ENCODE results near the gene ANO6. TPM values are rescaled to one million over a fixed set of nuclear protein-coding genes. Genes with fewer than 3 reads are reported as not detected.

ANO6 gene
- total RNA-seq, 1 donor from 2014 or later, result 69.9 TPM

- TF ChIP-seq, protein P1, sequence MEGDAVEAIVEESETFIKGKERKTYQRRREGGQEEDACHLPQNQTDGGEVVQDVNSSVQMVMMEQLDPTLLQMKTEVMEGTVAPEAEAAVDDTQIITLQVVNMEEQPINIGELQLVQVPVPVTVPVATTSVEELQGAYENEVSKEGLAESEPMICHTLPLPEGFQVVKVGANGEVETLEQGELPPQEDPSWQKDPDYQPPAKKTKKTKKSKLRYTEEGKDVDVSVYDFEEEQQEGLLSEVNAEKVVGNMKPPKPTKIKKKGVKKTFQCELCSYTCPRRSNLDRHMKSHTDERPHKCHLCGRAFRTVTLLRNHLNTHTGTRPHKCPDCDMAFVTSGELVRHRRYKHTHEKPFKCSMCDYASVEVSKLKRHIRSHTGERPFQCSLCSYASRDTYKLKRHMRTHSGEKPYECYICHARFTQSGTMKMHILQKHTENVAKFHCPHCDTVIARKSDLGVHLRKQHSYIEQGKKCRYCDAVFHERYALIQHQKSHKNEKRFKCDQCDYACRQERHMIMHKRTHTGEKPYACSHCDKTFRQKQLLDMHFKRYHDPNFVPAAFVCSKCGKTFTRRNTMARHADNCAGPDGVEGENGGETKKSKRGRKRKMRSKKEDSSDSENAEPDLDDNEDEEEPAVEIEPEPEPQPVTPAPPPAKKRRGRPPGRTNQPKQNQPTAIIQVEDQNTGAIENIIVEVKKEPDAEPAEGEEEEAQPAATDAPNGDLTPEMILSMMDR (IDR thresholded peaks at IDR 0.05; ENCODE audit: insufficient read depth, low read length, poor library complexity, severe bottlenecking), result no peak
- Histone ChIP-seq H3K27me3 (ENCODE audit: control insufficient read depth, insufficient read depth, low read length) (no peaks in the 10 kb centered on the region), H3K4me3 (ENCODE audit: low read depth, low read length) (no peak overlapping the region)
Measured at GRCh38 chr12:45178771-45179170, 37.1 kb upstream of the ANO6 start.

DNA sequence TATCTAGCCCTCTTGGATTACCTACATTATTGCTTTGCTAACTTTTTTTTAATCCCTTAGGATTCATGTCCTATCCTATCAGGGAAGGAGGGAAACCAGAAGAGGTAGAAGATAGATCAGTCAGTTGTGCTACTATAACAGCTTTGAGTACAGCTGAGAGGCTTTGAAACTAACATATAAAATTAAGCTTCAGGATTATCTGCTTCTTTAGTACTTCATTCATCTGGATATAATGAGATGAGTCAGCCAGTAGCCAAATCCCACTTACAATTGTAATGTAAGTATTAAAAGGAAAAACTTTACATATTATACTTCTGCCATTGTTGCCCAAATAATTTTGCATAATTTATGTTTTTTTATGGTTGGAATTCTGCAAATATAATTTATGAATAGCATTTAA, 33.4 kb upstream of the ANO6 start:
- H3K27me3 ChIP-seq (ENCODE audit: control insufficient read depth, insufficient read depth, low read length), result no peaks in the 10 kb centered on the region
- no peak overlapping the region for H3K4me3 ChIP-seq (ENCODE audit: low read depth, low read length)
- TF ChIP-seq, protein P1 (IDR thresholded peaks at IDR 0.05; ENCODE audit: insufficient read depth, low read length, poor library complexity, severe bottlenecking), result no peak
- H3K36me3 ChIP-seq (ENCODE audit: control insufficient read depth, insufficient read depth, low read length), result no peaks in the 10 kb centered on the region
- no peak for DNase-seq (ENCODE audit: low read depth)

More at GRCh38 chr12:45178771-45179170, 37.1 kb upstream of the ANO6 start:
- no peak for DNase-seq (ENCODE audit: low read depth)
- H3K36me3 ChIP-seq (ENCODE audit: control insufficient read depth, insufficient read depth, low read length), result no peaks in the 10 kb centered on the region

GRCh38 chr12:45183246-45183645, 32.6 kb upstream of the ANO6 start:
- TF ChIP-seq, protein P1 (IDR thresholded peaks at IDR 0.05; ENCODE audit: insufficient read depth, low read length, poor library complexity, severe bottlenecking), result peak; percentile 42
- Histone ChIP-seq H3K36me3 (ENCODE audit: control insufficient read depth, insufficient read depth, low read length) (no peaks in the 10 kb centered on the region), H3K4me3 (ENCODE audit: low read depth, low read length) (no peak overlapping the region), H3K27me3 (ENCODE audit: control insufficient read depth, insufficient read depth, low read length) (no peaks in the 10 kb centered on the region)
- no peak for DNase-seq (ENCODE audit: low read depth)

DNA sequence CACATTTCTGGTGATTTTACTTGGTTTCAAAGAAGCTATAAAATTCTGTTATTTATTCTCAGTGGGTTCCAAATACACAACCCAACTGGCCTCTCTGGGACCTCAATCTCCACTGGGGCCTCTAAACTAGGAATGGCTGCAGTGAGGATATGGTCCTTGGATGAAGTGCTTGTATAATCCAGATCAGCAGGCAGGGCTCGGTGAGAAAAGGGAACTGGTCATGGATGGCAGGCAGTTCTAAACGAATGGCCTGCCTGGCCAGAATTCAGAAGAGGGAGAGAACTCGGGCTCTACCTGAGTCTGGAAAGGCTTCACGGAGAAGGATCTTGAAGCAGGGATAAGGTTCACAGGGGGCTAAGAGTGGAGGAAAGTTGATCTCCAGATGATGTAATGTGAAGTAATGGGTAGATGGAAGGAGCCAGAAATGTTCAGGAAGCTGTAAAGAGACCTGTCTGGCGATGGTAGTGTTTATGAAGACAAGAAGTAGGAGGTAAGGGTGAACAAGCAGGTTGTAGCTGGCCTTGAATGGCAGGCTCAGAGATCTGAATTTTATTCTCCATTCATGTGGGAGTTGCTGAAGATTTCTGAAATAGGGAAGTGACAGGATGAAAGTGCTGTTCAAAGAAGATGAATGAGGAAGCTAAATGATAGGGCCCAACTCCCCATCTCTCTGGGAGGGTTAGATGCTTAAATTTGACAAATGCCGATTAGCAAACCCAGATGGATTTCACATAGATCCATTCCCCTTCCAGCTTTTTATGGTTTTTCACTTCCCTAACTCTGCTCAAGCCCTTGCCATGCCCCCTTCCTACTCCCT, 31.5 kb upstream of the ANO6 start:
- TF ChIP-seq, protein P1 (IDR thresholded peaks at IDR 0.05; ENCODE audit: insufficient read depth, low read length, poor library complexity, severe bottlenecking), result no peak
- no peak for DNase-seq (ENCODE audit: low read depth)
- no peak overlapping the region for H3K4me3 ChIP-seq (ENCODE audit: low read depth, low read length)
- H3K27me3 ChIP-seq (ENCODE audit: control insufficient read depth, insufficient read depth, low read length), result no peaks in the 10 kb centered on the region
- H3K36me3 ChIP-seq (ENCODE audit: control insufficient read depth, insufficient read depth, low read length), result no peaks in the 10 kb centered on the region

GRCh38 chr12:45186762-45187161, 29.1 kb upstream of the ANO6 start:
- TF ChIP-seq, protein P1 (IDR thresholded peaks at IDR 0.05; ENCODE audit: insufficient read depth, low read length, poor library complexity, severe bottlenecking), result no peak
- Histone ChIP-seq H3K27me3 (ENCODE audit: control insufficient read depth, insufficient read depth, low read length) (no peaks in the 10 kb centered on the region), H3K36me3 (ENCODE audit: control insufficient read depth, insufficient read depth, low read length) (no peaks in the 10 kb centered on the region), H3K4me3 (ENCODE audit: low read depth, low read length) (no peak overlapping the region)
- no peak for DNase-seq (ENCODE audit: low read depth)
